ENCODE results near the gene SRSF4. TPM values are rescaled to one million over a fixed set of nuclear protein-coding genes. Genes with fewer than 3 reads are reported as not detected.

Gene SRSF4
- total and polyA plus RNA-seq, 2 donors (not counting 1 experiment from before 2014, with no cell fraction given), result 51.4 to 61.9 TPM

DNA sequence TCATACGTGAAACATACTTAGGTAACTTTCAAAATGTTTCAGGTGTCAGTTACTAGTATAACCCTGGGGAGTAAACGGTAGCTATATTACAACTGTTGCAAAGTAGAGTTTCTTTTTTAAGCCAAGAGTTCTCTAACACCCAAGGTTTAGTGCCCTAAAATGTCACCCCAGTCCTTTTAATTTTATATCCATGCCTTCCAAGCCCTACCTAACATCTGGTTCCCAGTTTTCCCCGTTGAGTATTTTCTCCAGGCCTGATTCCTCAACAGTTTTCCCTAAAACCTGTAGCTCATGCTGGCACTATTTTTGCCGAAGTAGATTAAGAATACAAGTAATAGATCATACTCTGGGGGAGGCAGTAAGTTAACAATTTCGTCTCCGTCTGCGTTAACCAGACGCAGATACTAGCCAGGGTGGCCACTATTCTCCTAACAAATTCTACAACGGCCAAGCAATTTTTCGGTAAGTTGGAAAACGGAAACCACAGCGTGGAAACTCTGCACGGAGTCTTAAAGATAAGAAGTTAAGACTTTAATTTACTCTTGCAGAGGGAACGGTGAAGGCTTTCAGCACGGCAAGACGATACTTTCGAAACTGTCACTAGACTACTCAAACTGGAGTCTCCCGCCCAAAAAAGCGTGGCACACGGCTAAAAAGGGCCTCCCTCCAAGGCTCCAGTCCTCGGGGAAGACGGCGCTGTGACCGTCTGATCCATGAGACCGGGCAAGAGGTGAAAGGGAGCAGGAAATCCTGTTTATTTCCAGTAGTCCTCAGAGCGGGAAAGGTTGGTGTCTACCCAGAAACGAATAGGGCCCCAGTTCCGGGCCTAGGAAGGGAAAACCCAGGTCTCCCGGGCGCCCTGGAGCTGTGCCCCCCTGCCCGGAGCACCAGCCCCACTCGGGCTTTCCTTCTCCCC, 945 bp downstream of the SRSF4 start:
- no peak overlapping the region for H2AFZ ChIP-seq (ENCODE audit: low read length)
- peak overlapping the region; percentile 97 for H3K4me2 ChIP-seq (ENCODE audit: extremely low read depth, insufficient read depth, low read length)
- no peaks in the 10 kb centered on the region for H3K9me3 ChIP-seq (ENCODE audit: control insufficient read depth, insufficient read depth, low read depth, low read length)
- DNase-seq (ENCODE audit: low read depth in 2 of 2), result no peak
- TF ChIP-seq, protein P1, sequence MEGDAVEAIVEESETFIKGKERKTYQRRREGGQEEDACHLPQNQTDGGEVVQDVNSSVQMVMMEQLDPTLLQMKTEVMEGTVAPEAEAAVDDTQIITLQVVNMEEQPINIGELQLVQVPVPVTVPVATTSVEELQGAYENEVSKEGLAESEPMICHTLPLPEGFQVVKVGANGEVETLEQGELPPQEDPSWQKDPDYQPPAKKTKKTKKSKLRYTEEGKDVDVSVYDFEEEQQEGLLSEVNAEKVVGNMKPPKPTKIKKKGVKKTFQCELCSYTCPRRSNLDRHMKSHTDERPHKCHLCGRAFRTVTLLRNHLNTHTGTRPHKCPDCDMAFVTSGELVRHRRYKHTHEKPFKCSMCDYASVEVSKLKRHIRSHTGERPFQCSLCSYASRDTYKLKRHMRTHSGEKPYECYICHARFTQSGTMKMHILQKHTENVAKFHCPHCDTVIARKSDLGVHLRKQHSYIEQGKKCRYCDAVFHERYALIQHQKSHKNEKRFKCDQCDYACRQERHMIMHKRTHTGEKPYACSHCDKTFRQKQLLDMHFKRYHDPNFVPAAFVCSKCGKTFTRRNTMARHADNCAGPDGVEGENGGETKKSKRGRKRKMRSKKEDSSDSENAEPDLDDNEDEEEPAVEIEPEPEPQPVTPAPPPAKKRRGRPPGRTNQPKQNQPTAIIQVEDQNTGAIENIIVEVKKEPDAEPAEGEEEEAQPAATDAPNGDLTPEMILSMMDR (conservative IDR thresholded peaks at IDR 0.05 in 1 of 2, IDR thresholded peaks at IDR 0.05 in 1 of 2; ENCODE audit: low read depth in 1 of 2, low read length in 2 of 2), result no peak
- no peak for TF ChIP-seq EZH2 (IDR thresholded peaks at IDR 0.05; ENCODE audit: low read length, missing control alignments)
- peaks cover 58% of the 10 kb centered on the region for H3K79me2 ChIP-seq (ENCODE audit: control insufficient read depth, insufficient read depth, low read length)
- peak overlapping the region; percentile 98 for H3K27ac ChIP-seq (ENCODE audit: insufficient read depth, low read length)
- H3K9ac ChIP-seq (ENCODE audit: insufficient read depth, low read length), result peak overlapping the region; percentile 98
- H3K4me1 ChIP-seq (ENCODE audit: control insufficient read depth, extremely low read depth, insufficient read depth, low read length), result peaks cover 10% of the 10 kb centered on the region
- H3K27me3 ChIP-seq (ENCODE audit: control insufficient read depth, insufficient read depth, low read length), result no peaks in the 10 kb centered on the region
- peaks cover 2% of the 10 kb centered on the region for H3K36me3 ChIP-seq (ENCODE audit: control insufficient read depth, insufficient read depth, low read length)
- peaks cover 5% of the 10 kb centered on the region for H4K20me1 ChIP-seq (ENCODE audit: control insufficient read depth, extremely low read depth, insufficient read depth, low read length)
- peak overlapping the region; percentile 79 to 96 (median 88) for H3K4me3 ChIP-seq (replicated peaks in 1 of 4; ENCODE audit: control extremely low read depth in 1 of 4, insufficient read depth in 1 of 4, low read depth in 3 of 4, low read length in 4 of 4)

DNA sequence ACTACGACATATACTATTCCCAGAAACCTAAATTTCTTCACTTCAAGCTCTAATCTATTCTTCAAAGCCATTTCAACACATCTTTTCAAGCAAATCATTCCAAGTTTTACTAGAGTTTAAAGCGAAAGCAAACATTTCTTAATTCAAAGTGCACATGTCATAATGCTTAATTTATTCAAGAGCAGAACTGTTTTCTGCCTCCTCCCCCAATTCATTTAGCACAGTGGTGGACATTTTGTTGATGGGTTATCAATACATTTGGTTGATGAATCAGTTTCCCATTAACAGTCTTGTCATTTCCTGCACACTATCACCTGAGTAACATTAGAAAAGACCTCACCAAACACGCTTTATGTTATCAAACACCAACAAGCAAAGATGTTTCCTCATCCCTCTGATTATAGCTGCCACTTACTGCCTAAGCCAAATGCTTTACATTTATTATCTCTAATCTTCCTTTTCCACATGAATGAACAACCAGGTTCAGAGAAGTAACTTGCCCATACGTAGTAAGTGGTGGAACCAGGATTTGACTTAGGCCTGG, 2.0 kb downstream of the SRSF4 start:
- H4K20me1 ChIP-seq (ENCODE audit: control insufficient read depth, extremely low read depth, insufficient read depth, low read length), result peaks cover 5% of the 10 kb centered on the region
- no peak overlapping the region for H2AFZ ChIP-seq (ENCODE audit: low read length)
- peak overlapping the region; percentile 97 for H3K4me2 ChIP-seq (ENCODE audit: extremely low read depth, insufficient read depth, low read length)
- H3K4me1 ChIP-seq (ENCODE audit: control insufficient read depth, extremely low read depth, insufficient read depth, low read length), result peaks cover 10% of the 10 kb centered on the region
- H3K27me3 ChIP-seq (ENCODE audit: control insufficient read depth, insufficient read depth, low read length), result no peaks in the 10 kb centered on the region
- no peaks in the 10 kb centered on the region for H3K9me3 ChIP-seq (ENCODE audit: control insufficient read depth, insufficient read depth, low read depth, low read length)
- peak overlapping the region; percentile 98 for H3K27ac ChIP-seq (ENCODE audit: insufficient read depth, low read length)
- H3K4me3 ChIP-seq (replicated peaks in 1 of 4; ENCODE audit: control extremely low read depth in 1 of 4, insufficient read depth in 1 of 4, low read depth in 3 of 4, low read length in 4 of 4), result peak overlapping the region; percentile 79 to 96 (median 88)
- H3K79me2 ChIP-seq (ENCODE audit: control insufficient read depth, insufficient read depth, low read length), result peaks cover 65% of the 10 kb centered on the region
- peak in 1 of 2 donors; percentile 34 for DNase-seq (ENCODE audit: low read depth in 2 of 2)
- H3K36me3 ChIP-seq (ENCODE audit: control insufficient read depth, insufficient read depth, low read length), result peaks cover 2% of the 10 kb centered on the region
- peak overlapping the region; percentile 32 for H3K9ac ChIP-seq (ENCODE audit: insufficient read depth, low read length)
- TF ChIP-seq EZH2 (IDR thresholded peaks at IDR 0.05; ENCODE audit: low read length, missing control alignments), result no peak
- TF ChIP-seq, protein P1 (conservative IDR thresholded peaks at IDR 0.05 in 1 of 2, IDR thresholded peaks at IDR 0.05 in 1 of 2; ENCODE audit: low read depth in 1 of 2, low read length in 2 of 2), result no peak

DNA sequence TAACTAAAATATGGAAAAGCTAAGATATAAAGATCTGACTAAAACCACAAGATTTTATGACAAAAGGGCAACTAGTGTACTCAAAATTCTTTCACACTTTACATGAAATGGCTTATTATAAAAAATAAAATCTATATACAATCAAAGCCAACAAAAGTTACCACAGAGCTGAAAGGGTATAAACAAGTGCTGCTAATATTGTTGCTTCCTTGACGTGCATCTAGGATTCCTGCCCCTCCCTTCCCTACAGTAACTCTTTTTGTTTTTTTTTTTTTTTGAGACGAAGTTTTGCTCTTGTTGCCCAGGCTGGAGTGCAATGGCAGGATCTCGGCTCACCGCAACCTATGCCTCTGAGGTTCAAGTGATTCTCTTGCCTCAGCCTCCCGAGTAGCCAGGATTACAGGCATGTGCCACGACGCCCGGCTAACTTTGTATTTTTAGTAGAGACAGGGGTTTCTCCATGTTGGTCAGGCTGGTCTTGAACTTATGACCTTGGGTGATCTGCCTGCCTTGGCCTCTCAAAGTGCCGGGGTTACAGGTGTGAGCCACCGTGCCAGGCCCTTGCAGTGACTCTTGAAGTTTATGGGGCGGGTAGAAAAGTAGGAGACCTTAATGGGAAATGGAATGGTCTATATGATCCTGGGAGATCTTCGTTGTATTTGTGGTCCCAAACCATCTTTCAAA, 4.5 kb downstream of the SRSF4 start:
- no peak overlapping the region for H2AFZ ChIP-seq (ENCODE audit: low read length)
- peak overlapping the region; percentile 63 for H3K27ac ChIP-seq (ENCODE audit: insufficient read depth, low read length)
- peaks cover 90% of the 10 kb centered on the region for H3K79me2 ChIP-seq (ENCODE audit: control insufficient read depth, insufficient read depth, low read length)
- H3K4me3 ChIP-seq (replicated peaks in 1 of 4; ENCODE audit: control extremely low read depth in 1 of 4, insufficient read depth in 1 of 4, low read depth in 3 of 4, low read length in 4 of 4), result no peak overlapping the region
- peak overlapping the region; percentile 15 for H3K4me2 ChIP-seq (ENCODE audit: extremely low read depth, insufficient read depth, low read length)
- H3K9ac ChIP-seq (ENCODE audit: insufficient read depth, low read length), result no peak overlapping the region
- peaks cover 2% of the 10 kb centered on the region for H3K36me3 ChIP-seq (ENCODE audit: control insufficient read depth, insufficient read depth, low read length)
- peaks cover 8% of the 10 kb centered on the region for H4K20me1 ChIP-seq (ENCODE audit: control insufficient read depth, extremely low read depth, insufficient read depth, low read length)
- peaks cover 6% of the 10 kb centered on the region for H3K4me1 ChIP-seq (ENCODE audit: control insufficient read depth, extremely low read depth, insufficient read depth, low read length)
- H3K27me3 ChIP-seq (ENCODE audit: control insufficient read depth, insufficient read depth, low read length), result no peaks in the 10 kb centered on the region
- TF ChIP-seq, protein P1 (conservative IDR thresholded peaks at IDR 0.05 in 1 of 2, IDR thresholded peaks at IDR 0.05 in 1 of 2; ENCODE audit: low read depth in 1 of 2, low read length in 2 of 2), result no peak
- no peak for TF ChIP-seq EZH2 (IDR thresholded peaks at IDR 0.05; ENCODE audit: low read length, missing control alignments)
- no peaks in the 10 kb centered on the region for H3K9me3 ChIP-seq (ENCODE audit: control insufficient read depth, insufficient read depth, low read depth, low read length)
- no peak for DNase-seq (ENCODE audit: low read depth in 2 of 2)

Data from fibroblast of lung (primary cell).